SU-DHL-6 (cell line): Measurements from ENCODE around the gene OTUD5.

Source experiments
- H2AFZ ChIP-seq: fragments of 200-600 bp; sonication (generic); 2 replicates; pipeline ENCODE4 v1.6.1; 2014; ENCODE audit warnings: low read depth, mild to moderate bottlenecking, moderate library complexity, mixed read lengths, antibody characterized with exemption, low read length; ENCODE audit not compliant: severe bottlenecking
- H3F3A ChIP-seq: fragments of 200-600 bp; shearing (Covaris generic); 2 replicates; pipeline ENCODE4 v1.6.0; 2016; ENCODE audit warnings: antibody characterized with exemption, mild to moderate bottlenecking; ENCODE audit not compliant: insufficient read depth
- H3K27ac ChIP-seq: fragments of 200-600 bp; sonication (generic); 2 replicates; pipeline ENCODE4 v1.5.1; 2016; ENCODE audit warnings: low read depth, mild to moderate bottlenecking, low read length, moderate library complexity, mixed read lengths
- H3K27me3 ChIP-seq: fragments of 200-600 bp; sonication (generic), shearing (Covaris generic); 2 replicates; pipeline ENCODE4 v1.6.0; 2014; ENCODE audit warnings: mild to moderate bottlenecking, low read length
- H3K36me3 ChIP-seq: fragments of 200-600 bp; sonication (generic); 2 replicates; pipeline ENCODE4 v1.6.1; 2014; ENCODE audit warnings: mild to moderate bottlenecking, low read length, mixed read lengths
- H3K4me2 ChIP-seq: fragments of 300-600, 200-600 bp; shearing (Covaris generic), sonication (generic); 2 replicates; pipeline ENCODE4 v1.6.0; 2014; ENCODE audit warnings: low read length, low read depth, mild to moderate bottlenecking; ENCODE audit not compliant: poor library complexity, severe bottlenecking
- H3K4me3 ChIP-seq: fragments of 200-600 bp; sonication (generic); 2 replicates; pipeline ENCODE4 v1.5.1; 2014; ENCODE audit warnings: antibody characterized with exemption, low read length, mild to moderate bottlenecking, mixed read lengths; ENCODE audit not compliant: insufficient read depth, poor library complexity, severe bottlenecking
- H3K79me2 ChIP-seq: fragments of 200-600 bp; sonication (generic); 2 replicates; pipeline ENCODE4 v1.6.1; 2014; ENCODE audit warnings: mild to moderate bottlenecking, low read length, moderate library complexity; ENCODE audit not compliant: insufficient read depth
- H3K9ac ChIP-seq: fragments of 200-600 bp; sonication (generic); 2 replicates; pipeline ENCODE4 v1.7.0; 2014; ENCODE audit warnings: mild to moderate bottlenecking, low read length
- H3K9me2 ChIP-seq: fragments of 200-600 bp; sonication (generic); replicated peaks from 2 replicates; pipeline ENCODE4 v1.6.1; 2014; ENCODE audit warnings: low read length; ENCODE audit not compliant: insufficient read depth
- H3K9me3 ChIP-seq: fragments of 200-600 bp; sonication (generic); 2 replicates; pipeline ENCODE4 v1.6.1; 2014; ENCODE audit warnings: low read length, mixed read lengths; ENCODE audit not compliant: insufficient read depth
- H4K20me1 ChIP-seq: fragments of 200-600 bp; sonication (generic); 2 replicates; pipeline ENCODE4 v1.6.1; 2014; ENCODE audit warnings: low read depth, mild to moderate bottlenecking, antibody characterized with exemption, low read length, moderate library complexity, mixed read lengths
- EZH2phosphoT487 ChIP-seq: fragments of 200-600 bp; sonication (generic), shearing (Covaris generic); conservative IDR thresholded peaks from 2 replicates; pipeline ENCODE4 v1.6.1; 2018; ENCODE audit warnings: mild to moderate bottlenecking, antibody characterized with exemption, low read length, moderate library complexity, mixed read lengths
- TF ChIP-seq, protein P1 (sequence below): fragments of 200-600 bp; sonication (generic); IDR thresholded peaks from one replicate; pipeline ENCODE4 v1.5.1; 2017; ENCODE audit warnings: antibody characterized with exemption, mild to moderate bottlenecking, low read length, moderate library complexity; ENCODE audit not compliant: insufficient read depth, poor library complexity, severe bottlenecking

OTUD5 gene

DNA sequence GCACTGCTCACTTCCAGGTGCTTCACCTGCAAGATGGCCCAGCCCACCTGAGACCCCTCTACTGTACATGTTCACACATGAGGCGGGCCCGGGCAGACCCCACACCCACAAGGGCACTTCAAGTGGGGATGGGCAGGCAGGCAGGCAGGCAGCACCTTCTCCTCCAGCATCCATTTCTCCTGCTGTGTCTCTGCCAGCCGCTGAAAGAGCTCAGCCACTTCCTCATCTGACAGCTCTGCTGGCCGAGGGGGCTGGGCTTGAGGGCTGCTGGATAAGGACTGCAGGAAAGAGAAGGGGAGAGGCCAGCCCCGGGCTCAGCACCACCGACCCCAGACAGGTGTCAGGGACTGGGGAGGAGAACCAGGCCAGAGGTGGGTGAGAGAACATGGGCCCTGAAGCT is 18.7 kb upstream of the OTUD5 start:
- no peak overlapping the region for H2AFZ ChIP-seq
- no peaks in the 10 kb centered on the region for H3K36me3 ChIP-seq
- no peak overlapping the region for H3K4me3 ChIP-seq
- no peaks in the 10 kb centered on the region for H3K9me2 ChIP-seq
- H3K27ac ChIP-seq, result no peak overlapping the region
- H3K9ac ChIP-seq, result no peak overlapping the region
- H3F3A ChIP-seq, result no peaks in the 10 kb centered on the region
- no peak for TF ChIP-seq EZH2phosphoT487
- TF ChIP-seq, protein P1, sequence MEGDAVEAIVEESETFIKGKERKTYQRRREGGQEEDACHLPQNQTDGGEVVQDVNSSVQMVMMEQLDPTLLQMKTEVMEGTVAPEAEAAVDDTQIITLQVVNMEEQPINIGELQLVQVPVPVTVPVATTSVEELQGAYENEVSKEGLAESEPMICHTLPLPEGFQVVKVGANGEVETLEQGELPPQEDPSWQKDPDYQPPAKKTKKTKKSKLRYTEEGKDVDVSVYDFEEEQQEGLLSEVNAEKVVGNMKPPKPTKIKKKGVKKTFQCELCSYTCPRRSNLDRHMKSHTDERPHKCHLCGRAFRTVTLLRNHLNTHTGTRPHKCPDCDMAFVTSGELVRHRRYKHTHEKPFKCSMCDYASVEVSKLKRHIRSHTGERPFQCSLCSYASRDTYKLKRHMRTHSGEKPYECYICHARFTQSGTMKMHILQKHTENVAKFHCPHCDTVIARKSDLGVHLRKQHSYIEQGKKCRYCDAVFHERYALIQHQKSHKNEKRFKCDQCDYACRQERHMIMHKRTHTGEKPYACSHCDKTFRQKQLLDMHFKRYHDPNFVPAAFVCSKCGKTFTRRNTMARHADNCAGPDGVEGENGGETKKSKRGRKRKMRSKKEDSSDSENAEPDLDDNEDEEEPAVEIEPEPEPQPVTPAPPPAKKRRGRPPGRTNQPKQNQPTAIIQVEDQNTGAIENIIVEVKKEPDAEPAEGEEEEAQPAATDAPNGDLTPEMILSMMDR, result no peak
- H3K27me3 ChIP-seq, result no peaks in the 10 kb centered on the region
- H4K20me1 ChIP-seq, result no peaks in the 10 kb centered on the region
- H3K79me2 ChIP-seq, result no peaks in the 10 kb centered on the region
- no peaks in the 10 kb centered on the region for H3K9me3 ChIP-seq
- H3K4me2 ChIP-seq, result no peak overlapping the region

DNA sequence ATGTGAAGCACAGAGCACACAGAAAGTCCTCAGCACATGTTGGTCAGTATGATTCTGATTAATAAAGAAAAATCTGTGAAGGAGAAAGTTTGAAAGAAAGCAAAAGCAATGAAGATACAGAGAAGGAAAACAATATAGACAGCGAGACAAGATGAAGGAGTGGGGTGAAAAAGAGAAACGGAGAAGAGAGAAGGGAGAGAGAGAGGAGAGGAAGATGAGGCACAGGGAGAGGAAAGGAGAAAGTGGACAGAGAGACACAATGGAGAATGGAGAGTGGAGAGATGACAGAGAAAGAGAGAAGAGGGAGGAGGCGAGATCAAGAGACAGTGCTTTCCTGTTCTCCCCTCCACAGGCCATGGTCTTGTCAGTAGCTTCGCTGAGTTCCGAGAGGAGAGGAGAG is 18.1 kb upstream of the OTUD5 start:
- Histone ChIP-seq H3K9me2 (no peaks in the 10 kb centered on the region), H3K4me3 (no peak overlapping the region), H4K20me1 (no peaks in the 10 kb centered on the region), H3K9ac (no peak overlapping the region), H3K36me3 (no peaks in the 10 kb centered on the region), H3K27me3 (no peaks in the 10 kb centered on the region), H3K27ac (no peak overlapping the region), H2AFZ (no peak overlapping the region), H3K9me3 (no peaks in the 10 kb centered on the region), H3K79me2 (no peaks in the 10 kb centered on the region), H3K4me2 (no peak overlapping the region), H3F3A (no peaks in the 10 kb centered on the region)
- no peak for TF ChIP-seq EZH2phosphoT487
- TF ChIP-seq, protein P1, result no peak

DNA sequence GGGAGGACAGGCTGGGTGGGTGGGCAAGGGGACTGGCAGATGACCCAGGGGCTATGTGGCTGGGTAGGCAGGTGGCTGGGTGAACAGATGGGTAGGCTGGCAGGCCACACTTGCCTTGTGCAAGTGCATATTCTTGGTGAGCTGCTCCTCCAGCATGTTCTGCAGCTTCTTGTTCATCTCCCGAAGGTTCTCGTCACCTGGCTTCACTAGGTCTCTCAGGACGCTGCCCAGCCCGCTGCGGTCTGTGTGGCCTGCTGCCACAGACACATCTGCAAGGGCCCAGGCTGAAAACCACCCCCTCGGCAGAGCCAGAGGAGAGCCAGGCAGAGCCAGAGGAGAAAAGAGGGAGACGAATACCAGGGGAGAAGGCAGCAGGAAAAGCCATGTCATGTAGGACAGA is 17.6 kb upstream of the OTUD5 start:
- Histone ChIP-seq H3K9me2 (no peaks in the 10 kb centered on the region), H3K79me2 (no peaks in the 10 kb centered on the region), H3K4me2 (no peak overlapping the region), H3K9me3 (no peaks in the 10 kb centered on the region), H3K4me3 (no peak overlapping the region), H3K9ac (no peak overlapping the region), H3K36me3 (no peaks in the 10 kb centered on the region), H3F3A (no peaks in the 10 kb centered on the region), H4K20me1 (no peaks in the 10 kb centered on the region), H2AFZ (no peak overlapping the region), H3K27ac (no peak overlapping the region), H3K27me3 (no peaks in the 10 kb centered on the region)
- TF ChIP-seq EZH2phosphoT487, result no peak
- TF ChIP-seq, protein P1, result no peak
